ENCODE data around the gene FAM111B. TPM values are rescaled to one million over a fixed set of nuclear protein-coding genes. Genes with fewer than 3 reads are reported as not detected.
A peak's percentile ranks its signal among the peaks of the same experiment; 100 is the strongest.

FAM111B gene
- total and polyA plus RNA-seq, 3 donors from 2014 or later: 0.24 to 0.81 TPM; not detected in 1

DNA sequence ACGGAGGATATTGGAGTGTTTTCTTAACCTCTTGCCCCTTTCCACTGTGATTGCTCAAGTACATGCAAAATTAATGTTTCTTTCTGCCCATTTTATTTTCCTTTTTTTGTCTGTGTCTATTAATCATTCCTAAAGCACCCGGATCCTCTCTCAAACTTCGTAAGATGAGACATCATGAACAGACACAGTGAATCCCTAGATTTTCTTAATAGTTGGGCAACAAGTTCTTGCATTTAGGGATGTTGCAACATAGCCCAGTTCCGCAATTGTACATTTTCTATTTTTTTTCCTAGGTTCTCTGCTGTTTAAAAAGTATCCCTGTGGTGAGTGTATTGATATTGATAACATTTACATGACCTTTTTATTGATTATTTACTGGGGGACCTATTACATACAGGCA is 38.5 kb downstream of the FAM111B start:
- 42 to 64% methylated on average over 4 of the region's 4 CpGs for WGBS, 2 donors
- TF ChIP-seq, protein P1, sequence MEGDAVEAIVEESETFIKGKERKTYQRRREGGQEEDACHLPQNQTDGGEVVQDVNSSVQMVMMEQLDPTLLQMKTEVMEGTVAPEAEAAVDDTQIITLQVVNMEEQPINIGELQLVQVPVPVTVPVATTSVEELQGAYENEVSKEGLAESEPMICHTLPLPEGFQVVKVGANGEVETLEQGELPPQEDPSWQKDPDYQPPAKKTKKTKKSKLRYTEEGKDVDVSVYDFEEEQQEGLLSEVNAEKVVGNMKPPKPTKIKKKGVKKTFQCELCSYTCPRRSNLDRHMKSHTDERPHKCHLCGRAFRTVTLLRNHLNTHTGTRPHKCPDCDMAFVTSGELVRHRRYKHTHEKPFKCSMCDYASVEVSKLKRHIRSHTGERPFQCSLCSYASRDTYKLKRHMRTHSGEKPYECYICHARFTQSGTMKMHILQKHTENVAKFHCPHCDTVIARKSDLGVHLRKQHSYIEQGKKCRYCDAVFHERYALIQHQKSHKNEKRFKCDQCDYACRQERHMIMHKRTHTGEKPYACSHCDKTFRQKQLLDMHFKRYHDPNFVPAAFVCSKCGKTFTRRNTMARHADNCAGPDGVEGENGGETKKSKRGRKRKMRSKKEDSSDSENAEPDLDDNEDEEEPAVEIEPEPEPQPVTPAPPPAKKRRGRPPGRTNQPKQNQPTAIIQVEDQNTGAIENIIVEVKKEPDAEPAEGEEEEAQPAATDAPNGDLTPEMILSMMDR (IDR thresholded peaks at IDR 0.05): no peak
- intact Hi-C loops (cut with DNase I; ENCODE audit: low total_unique reads): no loop called here
- Histone ChIP-seq H3K4me3 (no peak overlapping the region), H3K27me3 (no peaks in the 10 kb centered on the region), H3K27ac (peak overlapping the region in 1 of 2 donors; percentile 93), H3K4me1 (peaks cover 4% of the 10 kb centered on the region), H3K36me3 (ENCODE audit: low read depth, missing control alignments) (no peaks in the 10 kb centered on the region), H3K9me3 (no peaks in the 10 kb centered on the region)
- DNase-seq: no peak

DNA sequence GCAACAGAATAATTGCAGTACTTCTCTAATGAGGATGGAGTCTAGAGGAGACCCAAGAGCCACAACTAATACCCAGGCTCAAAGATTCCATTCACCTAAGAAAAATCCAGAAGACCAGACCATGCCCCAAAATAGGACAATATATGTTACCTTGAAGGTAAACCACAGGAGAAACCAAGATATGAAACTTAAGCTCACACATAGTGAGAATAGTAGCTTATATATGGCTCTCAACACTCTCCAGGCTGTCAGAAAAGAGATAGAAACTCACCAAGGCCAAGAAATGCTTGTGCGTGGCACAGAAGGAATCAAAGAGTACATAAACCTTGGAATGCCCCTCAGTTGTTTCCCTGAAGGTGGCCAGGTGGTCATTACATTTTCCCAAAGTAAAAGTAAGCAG is 44.7 kb downstream of the FAM111B start:
- Histone ChIP-seq H3K36me3 (ENCODE audit: low read depth, missing control alignments) (no peaks in the 10 kb centered on the region), H3K9me3 (no peaks in the 10 kb centered on the region), H3K27ac (no peak overlapping the region), H3K4me1 (no peaks in the 10 kb centered on the region), H3K4me3 (no peak overlapping the region), H3K27me3 (no peaks in the 10 kb centered on the region)
- intact Hi-C loops (cut with DNase I; ENCODE audit: low total_unique reads): no loop called here
- WGBS, 2 donors: 86 to 94% methylated on average over 1 of the region's 1 CpG
- TF ChIP-seq, protein P1 (IDR thresholded peaks at IDR 0.05): no peak
- TF ChIP-seq POLR2A (IDR thresholded peaks at IDR 0.05): no peak
- DNase-seq: no peak

DNA sequence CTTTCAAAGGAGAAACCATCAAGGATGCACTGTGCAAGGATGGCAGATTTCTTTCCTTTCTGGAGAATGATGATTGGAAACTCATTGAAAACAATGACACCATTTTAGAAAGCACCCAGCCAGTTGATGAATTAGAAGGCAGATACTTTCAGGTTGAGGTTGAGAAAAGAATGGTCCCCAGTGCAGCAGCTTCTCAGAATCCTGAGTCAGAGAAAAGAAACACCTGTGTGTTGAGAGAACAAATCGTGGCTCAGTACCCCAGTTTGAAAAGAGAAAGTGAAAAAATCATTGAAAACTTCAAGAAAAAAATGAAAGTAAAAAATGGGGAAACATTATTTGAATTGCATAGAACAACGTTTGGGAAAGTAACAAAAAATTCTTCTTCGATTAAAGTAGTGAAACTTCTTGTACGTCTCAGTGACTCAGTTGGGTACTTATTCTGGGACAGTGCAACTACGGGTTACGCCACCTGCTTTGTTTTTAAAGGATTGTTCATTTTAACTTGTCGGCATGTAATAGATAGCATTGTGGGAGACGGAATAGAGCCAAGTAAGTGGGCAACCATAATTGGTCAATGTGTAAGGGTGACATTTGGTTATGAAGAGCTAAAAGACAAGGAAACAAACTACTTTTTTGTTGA is 45.4 kb downstream of the FAM111B start:
- intact Hi-C loops (cut with DNase I; ENCODE audit: low total_unique reads): no loop called here
- DNase-seq: no peak
- WGBS, 2 donors: 92 to 94% methylated on average over 8 of the region's 8 CpGs
- TF ChIP-seq POLR2A (IDR thresholded peaks at IDR 0.05): no peak
- TF ChIP-seq, protein P1 (IDR thresholded peaks at IDR 0.05): no peak
- Histone ChIP-seq H3K27ac (no peak overlapping the region), H3K4me3 (no peak overlapping the region), H3K36me3 (ENCODE audit: low read depth, missing control alignments) (no peaks in the 10 kb centered on the region), H3K9me3 (no peaks in the 10 kb centered on the region), H3K4me1 (no peaks in the 10 kb centered on the region), H3K27me3 (no peaks in the 10 kb centered on the region)

DNA sequence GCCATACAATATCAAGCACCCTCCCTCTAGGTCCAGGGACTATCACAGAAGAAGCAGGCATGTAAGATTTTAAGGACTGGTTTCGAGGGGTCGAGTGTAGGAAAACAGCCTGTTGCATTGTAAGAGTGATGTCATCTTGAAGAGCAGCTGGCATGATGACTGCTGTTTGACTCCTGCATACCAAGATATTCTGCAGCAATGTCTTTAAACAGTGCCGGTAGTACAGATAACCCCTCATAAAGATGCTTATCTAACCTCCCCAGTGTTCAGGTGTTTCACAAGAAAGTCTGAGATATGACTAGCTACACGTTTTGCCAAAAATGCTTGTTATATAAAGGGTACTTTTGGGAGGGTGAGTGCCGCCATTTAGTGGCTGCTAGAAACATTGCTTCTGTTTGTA is 47.6 kb downstream of the FAM111B start:
- Histone ChIP-seq H3K9me3 (no peaks in the 10 kb centered on the region), H3K4me1 (peaks cover 4% of the 10 kb centered on the region), H3K4me3 (no peak overlapping the region), H3K36me3 (ENCODE audit: low read depth, missing control alignments) (no peaks in the 10 kb centered on the region), H3K27me3 (no peaks in the 10 kb centered on the region), H3K27ac (no peak overlapping the region)
- no peak for DNase-seq
- 81 to 88% methylated on average over 5 of the region's 5 CpGs for WGBS, 2 donors
- TF ChIP-seq, protein P1 (IDR thresholded peaks at IDR 0.05): no peak
- no peak for TF ChIP-seq POLR2A (IDR thresholded peaks at IDR 0.05)
- intact Hi-C loops (cut with DNase I; ENCODE audit: low total_unique reads): no loop called here

DNA sequence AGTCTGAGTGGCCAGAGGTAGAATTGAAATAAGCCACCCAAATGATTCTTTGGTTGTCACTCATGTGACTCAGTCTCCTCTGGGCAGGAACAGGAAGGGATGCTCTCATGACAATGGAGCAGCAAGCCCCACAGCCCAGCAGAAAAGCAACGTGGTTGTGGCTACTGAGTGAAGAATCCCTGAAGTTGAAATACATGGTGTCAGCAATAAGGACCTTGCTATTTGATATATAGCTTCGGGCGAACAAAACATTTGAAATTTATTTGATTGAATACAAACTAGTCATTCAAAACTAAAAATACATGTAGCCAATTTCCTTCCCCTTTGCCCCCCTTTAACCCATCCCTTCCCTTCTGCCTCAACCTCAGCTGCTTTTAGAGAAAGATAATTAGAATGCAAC is 50.4 kb downstream of the FAM111B start:
- Histone ChIP-seq H3K4me3 (no peak overlapping the region), H3K27me3 (no peaks in the 10 kb centered on the region), H3K27ac (no peak overlapping the region), H3K9me3 (no peaks in the 10 kb centered on the region), H3K36me3 (ENCODE audit: low read depth, missing control alignments) (no peaks in the 10 kb centered on the region), H3K4me1 (peaks cover 4% of the 10 kb centered on the region)
- DNase-seq: no peak
- WGBS, 2 donors: 80 to 83% methylated on average over 3 of the region's 3 CpGs
- no peak for TF ChIP-seq POLR2A (IDR thresholded peaks at IDR 0.05)
- TF ChIP-seq, protein P1 (IDR thresholded peaks at IDR 0.05): no peak
- intact Hi-C loops (cut with DNase I; ENCODE audit: low total_unique reads): no loop called here

All from testis (tissue), 3 donors.